ENCODE measurements around the gene ZSCAN18. TPM values are rescaled to one million over a fixed set of nuclear protein-coding genes. Genes with fewer than 3 reads are reported as not detected.
"Not testable (repeated sequence)": the region's sequence is repeated elsewhere in the genome, so short reads cannot be mapped to it uniquely, and the experiment has no call there.

ZSCAN18 gene, protein sequence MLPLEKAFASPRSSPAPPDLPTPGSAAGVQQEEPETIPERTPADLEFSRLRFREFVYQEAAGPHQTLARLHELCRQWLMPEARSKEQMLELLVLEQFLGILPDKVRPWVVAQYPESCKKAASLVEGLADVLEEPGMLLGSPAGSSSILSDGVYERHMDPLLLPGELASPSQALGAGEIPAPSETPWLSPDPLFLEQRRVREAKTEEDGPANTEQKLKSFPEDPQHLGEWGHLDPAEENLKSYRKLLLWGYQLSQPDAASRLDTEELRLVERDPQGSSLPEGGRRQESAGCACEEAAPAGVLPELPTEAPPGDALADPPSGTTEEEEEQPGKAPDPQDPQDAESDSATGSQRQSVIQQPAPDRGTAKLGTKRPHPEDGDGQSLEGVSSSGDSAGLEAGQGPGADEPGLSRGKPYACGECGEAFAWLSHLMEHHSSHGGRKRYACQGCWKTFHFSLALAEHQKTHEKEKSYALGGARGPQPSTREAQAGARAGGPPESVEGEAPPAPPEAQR
- total RNA-seq, result 10 to 100 TPM; 29.9 to 42.7 (median 35.9) TPM
- 37.2 TPM for total RNA-seq (2013)

DNA sequence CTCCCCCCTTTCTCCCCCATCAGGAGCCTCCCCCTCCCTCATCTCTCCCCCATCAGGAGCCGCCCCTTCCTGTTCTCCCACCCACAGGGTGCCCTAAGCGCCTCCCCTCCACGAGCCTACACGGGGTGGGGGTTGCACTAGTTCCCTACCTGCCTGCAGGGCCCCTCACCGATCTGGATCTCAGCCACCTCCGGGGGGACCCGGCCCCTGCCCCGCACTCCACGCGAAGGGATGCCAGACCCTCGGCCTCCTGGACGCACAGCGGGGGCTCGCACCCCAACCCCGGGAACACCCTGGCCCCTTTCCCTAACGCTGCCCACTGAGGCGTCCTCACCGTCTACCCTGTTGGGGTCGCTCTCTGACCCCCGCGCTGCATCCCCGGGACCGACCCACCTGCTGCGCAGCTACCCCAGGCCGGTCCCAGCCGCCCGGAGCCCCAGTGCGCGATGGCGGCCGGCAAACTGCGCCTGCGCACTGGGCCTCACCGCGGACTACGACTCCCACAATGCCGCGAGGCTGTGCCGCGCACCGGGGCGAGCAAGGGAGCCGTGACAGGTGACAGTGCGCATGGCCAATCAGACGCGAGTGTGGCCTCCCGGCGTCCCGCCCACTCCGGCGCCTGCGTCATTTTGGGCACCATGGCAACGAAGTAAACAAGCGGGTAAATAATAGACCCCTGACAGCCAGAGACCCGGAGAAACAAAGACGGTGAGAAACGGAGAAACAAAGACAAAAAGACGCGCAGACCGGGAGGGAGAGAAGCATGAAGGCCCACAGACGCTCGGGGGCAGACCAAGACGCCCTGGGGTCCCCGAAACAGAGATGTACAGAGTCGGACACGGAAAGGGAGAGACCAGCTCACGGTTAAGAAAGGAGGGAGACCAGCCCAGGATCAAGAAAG lies at the start of gene ZSCAN18:
Gene ZSCAN18 (minus strand): TSS at position 451 of the 901 bp plus-strand sequence. CDS start 7,964 bp downstream, outside the sequence.
- peaks cover 46% of the 10 kb centered on the region for H3K9me3 ChIP-seq (ENCODE audit: control insufficient read depth, insufficient read depth, low read length)
- DNase-seq (peak; percentile 97 to 98), ATAC-seq (peak; percentile 92 to 99 (median 97))
- peaks cover 15% of the 10 kb centered on the region for H3K4me1 ChIP-seq (ENCODE audit: control insufficient read depth, insufficient read depth, low read length)
- intact Hi-C loops (cut with micrococcal nuclease), result loop anchor here (1.0 to 2.0 kb wide), 2 partner anchors 53 to 96 kb away; partner anchors contain the start of genes ZNF329 and ZNF606
- H3K27ac ChIP-seq (ENCODE audit: low read length), result peak within 1 kb of the TSS; percentile 99
- Mint-ChIP-seq H3K4me3 (peak within 1 kb of the TSS; percentile 88), H3K9me3 (peaks cover 3 to 9% of the 10 kb centered on the region in 2 donors), H3K27ac (peak within 1 kb of the TSS; percentile 98 to 99), H3K4me1 (peaks cover 14 to 34% of the 10 kb centered on the region in 2 donors), H3K27me3 (ENCODE audit: low read depth in 2 of 2) (peaks cover 0 to 3% of the 10 kb centered on the region in 2 donors), H3K36me3 (peaks cover 8% of the 10 kb centered on the region)
- WGBS (ENCODE audit: insufficient coverage), result 3% methylated on average over 67 of the region's 67 CpGs
- no peaks in the 10 kb centered on the region for H3K36me3 ChIP-seq (ENCODE audit: control insufficient read depth, insufficient read depth, low read length)
- H3K4me3 ChIP-seq (ENCODE audit: low read length), result peak within 1 kb of the TSS; percentile 81
- TF ChIP-seq, protein P1, sequence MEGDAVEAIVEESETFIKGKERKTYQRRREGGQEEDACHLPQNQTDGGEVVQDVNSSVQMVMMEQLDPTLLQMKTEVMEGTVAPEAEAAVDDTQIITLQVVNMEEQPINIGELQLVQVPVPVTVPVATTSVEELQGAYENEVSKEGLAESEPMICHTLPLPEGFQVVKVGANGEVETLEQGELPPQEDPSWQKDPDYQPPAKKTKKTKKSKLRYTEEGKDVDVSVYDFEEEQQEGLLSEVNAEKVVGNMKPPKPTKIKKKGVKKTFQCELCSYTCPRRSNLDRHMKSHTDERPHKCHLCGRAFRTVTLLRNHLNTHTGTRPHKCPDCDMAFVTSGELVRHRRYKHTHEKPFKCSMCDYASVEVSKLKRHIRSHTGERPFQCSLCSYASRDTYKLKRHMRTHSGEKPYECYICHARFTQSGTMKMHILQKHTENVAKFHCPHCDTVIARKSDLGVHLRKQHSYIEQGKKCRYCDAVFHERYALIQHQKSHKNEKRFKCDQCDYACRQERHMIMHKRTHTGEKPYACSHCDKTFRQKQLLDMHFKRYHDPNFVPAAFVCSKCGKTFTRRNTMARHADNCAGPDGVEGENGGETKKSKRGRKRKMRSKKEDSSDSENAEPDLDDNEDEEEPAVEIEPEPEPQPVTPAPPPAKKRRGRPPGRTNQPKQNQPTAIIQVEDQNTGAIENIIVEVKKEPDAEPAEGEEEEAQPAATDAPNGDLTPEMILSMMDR (IDR thresholded peaks at IDR 0.05), result no peak
- H3K27me3 ChIP-seq (ENCODE audit: control insufficient read depth, insufficient read depth, low read length), result no peaks in the 10 kb centered on the region

DNA sequence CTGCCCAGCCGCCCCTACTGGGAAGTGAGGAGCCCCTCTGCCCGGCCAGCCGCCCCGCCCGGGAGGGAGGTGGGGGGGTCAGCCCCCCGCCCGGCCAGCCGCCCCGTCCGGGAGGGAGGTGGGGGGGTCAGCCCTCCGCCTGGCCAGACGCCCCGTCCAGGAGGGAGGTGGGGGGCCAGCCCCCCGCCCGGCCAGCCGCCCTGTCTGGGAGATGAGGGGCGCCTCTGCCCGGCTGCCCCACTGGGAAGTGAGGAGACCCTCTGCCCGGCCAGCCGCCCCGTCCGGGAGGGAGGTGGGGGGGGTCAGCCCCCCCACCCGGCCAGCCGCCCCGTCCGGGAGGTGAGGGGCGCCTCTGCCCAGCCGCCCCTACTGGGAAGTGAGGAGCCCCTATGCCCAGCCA lies 49.4 kb upstream of the ZSCAN18 start:
- 96% methylated on average over 18 of the region's 28 CpGs for WGBS (ENCODE audit: insufficient coverage)
- H3K36me3 ChIP-seq (ENCODE audit: control insufficient read depth, insufficient read depth, low read length); H3K4me3 Mint-ChIP-seq; H3K4me3 ChIP-seq (ENCODE audit: low read length); ATAC-seq; H3K27ac ChIP-seq (ENCODE audit: low read length); H3K36me3 Mint-ChIP-seq; H3K27me3 ChIP-seq (ENCODE audit: control insufficient read depth, insufficient read depth, low read length); H3K27me3 Mint-ChIP-seq (ENCODE audit: low read depth in 2 of 2); H3K9me3 Mint-ChIP-seq; H3K27ac Mint-ChIP-seq; intact Hi-C loops (cut with micrococcal nuclease); DNase-seq: not testable (repeated sequence)
- peaks cover 25% of the 10 kb centered on the region for H3K9me3 ChIP-seq (ENCODE audit: control insufficient read depth, insufficient read depth, low read length)
- H3K4me1 ChIP-seq (ENCODE audit: control insufficient read depth, insufficient read depth, low read length), result peaks cover 10% of the 10 kb centered on the region
- peaks cover 12% of the 10 kb centered on the region in 2 donors for H3K4me1 Mint-ChIP-seq

DNA sequence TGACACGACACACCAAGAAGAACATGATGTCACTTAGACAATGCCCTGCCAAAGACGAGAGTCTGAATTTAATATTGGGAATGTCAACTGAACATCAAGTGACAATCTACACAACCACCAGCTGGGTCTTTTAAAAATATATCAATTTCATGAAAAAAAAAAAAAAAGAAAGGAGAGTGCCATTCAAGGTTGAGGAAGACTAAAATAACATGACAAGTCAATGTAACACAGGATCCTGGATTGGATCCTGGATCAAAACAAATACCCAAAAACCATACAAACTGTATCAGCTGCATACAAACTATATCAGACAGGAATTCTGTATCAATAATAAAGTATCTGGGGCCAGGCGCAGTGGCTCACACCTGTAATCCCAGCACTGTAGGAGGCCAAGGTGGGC lies 47.8 kb upstream of the ZSCAN18 start:
- H3K9me3 ChIP-seq (ENCODE audit: control insufficient read depth, insufficient read depth, low read length), result peaks cover 33% of the 10 kb centered on the region
- Mint-ChIP-seq H3K9me3 (peaks cover 4 to 12% of the 10 kb centered on the region in 2 donors), H3K27ac (no peak overlapping the region), H3K36me3 (peaks cover 14% of the 10 kb centered on the region), H3K4me1 (peaks cover 12% of the 10 kb centered on the region in 2 donors), H3K27me3 (ENCODE audit: low read depth in 2 of 2) (no peaks in the 10 kb centered on the region), H3K4me3 (no peak overlapping the region)
- intact Hi-C loops (cut with micrococcal nuclease), result no loop called here
- no peak for DNase-seq
- no peak overlapping the region for H3K4me3 ChIP-seq (ENCODE audit: low read length)
- WGBS (ENCODE audit: insufficient coverage), result 92% methylated on average over 3 of the region's 3 CpGs
- H3K4me1 ChIP-seq (ENCODE audit: control insufficient read depth, insufficient read depth, low read length), result peaks cover 8% of the 10 kb centered on the region
- no peaks in the 10 kb centered on the region for H3K27me3 ChIP-seq (ENCODE audit: control insufficient read depth, insufficient read depth, low read length)
- no peak overlapping the region for H3K27ac ChIP-seq (ENCODE audit: low read length)
- TF ChIP-seq, protein P1 (IDR thresholded peaks at IDR 0.05), result no peak
- H3K36me3 ChIP-seq (ENCODE audit: control insufficient read depth, insufficient read depth, low read length), result peaks cover 14% of the 10 kb centered on the region
- ATAC-seq, result no peak
